Left ventricle myocardium inferior (tissue), 1 donor: Measurements from ENCODE around the gene HDAC9. TPM values are rescaled to one million over a fixed set of nuclear protein-coding genes. Genes with fewer than 3 reads are reported as not detected.

Experiments used
- DNase-seq: peaks from one replicate; pipeline ENCODE4 v3.0.0-alpha.2; 2020
- H3K27ac ChIP-seq: fragments of 200-600 bp; replicated peaks from 2 replicates; pipeline ENCODE4 v1.8.0; 2021
- H3K27me3 ChIP-seq: fragments of 200-600 bp; 2 replicates; pipeline ENCODE4 v1.8.0; 2021; ENCODE audit warnings: low read depth
- H3K36me3 ChIP-seq: fragments of 200-600 bp; 2 replicates; pipeline ENCODE4 v1.8.0; 2021
- H3K4me1 ChIP-seq: fragments of 200-600 bp; 2 replicates; pipeline ENCODE4 v1.8.0; 2021
- H3K4me3 ChIP-seq: fragments of 200-600 bp; 2 replicates; pipeline ENCODE4 v1.8.0; 2021; ENCODE audit warnings: mild to moderate bottlenecking, moderate library complexity
- H3K9me3 ChIP-seq: fragments of 200-600 bp; replicated peaks from 2 replicates; pipeline ENCODE4 v1.8.0; 2021
- intact Hi-C: fragments of 100-400 bp; cut with micrococcal nuclease; formaldehyde crosslinking; loops from one replicate; pipeline ENCODE4 v1.11.0; 2022
- total RNA-seq: library from RNA; stranded (reverse); fragmentation: NEBNext Ultra II Directional; extraction: Animal tissue kit (Norgen Biotek cat#: 25700); gene quantifications from one replicate; pipeline ENCODE4 v1.2.1, GENCODE V29; 2021
- TF ChIP-seq, protein P1 (sequence below): fragments of 200-600 bp; IDR thresholded peaks from 2 replicates; pipeline ENCODE4 v1.8.0; 2021; ENCODE audit warnings: antibody characterized with exemption, mild to moderate bottlenecking, borderline replicate concordance
- donor health status: DM: no; HTN: yes; CAD: no; lungs with severe emphysema.

The HDAC9 gene
- total RNA-seq, 1 donor from 2014 or later = 39.6 TPM

DNA sequence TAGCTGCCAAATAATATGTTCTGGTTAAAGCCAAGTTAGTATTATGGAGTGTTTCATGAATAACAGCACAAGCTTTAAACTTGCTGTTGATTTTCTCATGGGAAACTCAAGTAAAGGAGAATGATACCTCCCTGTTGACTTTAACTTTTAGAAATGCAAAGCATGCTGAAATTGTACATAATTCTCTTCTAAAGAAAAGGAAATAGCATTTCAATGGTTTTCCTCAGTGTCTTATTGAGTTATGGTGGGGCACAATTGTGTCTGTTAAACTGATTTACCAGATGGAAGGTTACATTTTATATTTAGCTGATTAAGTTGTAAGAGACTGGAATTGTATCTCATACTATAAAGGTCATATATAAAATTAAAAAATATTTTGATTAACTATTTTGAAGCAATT is 119.3 kb downstream of the HDAC9 start:
- Histone ChIP-seq H3K4me3 (no peak overlapping the region), H3K4me1 (peaks cover 11% of the 10 kb centered on the region), H3K9me3 (no peaks in the 10 kb centered on the region), H3K27me3 (no peaks in the 10 kb centered on the region), H3K36me3 (peaks cover 7% of the 10 kb centered on the region), H3K27ac (no peak overlapping the region)
- TF ChIP-seq, protein P1, sequence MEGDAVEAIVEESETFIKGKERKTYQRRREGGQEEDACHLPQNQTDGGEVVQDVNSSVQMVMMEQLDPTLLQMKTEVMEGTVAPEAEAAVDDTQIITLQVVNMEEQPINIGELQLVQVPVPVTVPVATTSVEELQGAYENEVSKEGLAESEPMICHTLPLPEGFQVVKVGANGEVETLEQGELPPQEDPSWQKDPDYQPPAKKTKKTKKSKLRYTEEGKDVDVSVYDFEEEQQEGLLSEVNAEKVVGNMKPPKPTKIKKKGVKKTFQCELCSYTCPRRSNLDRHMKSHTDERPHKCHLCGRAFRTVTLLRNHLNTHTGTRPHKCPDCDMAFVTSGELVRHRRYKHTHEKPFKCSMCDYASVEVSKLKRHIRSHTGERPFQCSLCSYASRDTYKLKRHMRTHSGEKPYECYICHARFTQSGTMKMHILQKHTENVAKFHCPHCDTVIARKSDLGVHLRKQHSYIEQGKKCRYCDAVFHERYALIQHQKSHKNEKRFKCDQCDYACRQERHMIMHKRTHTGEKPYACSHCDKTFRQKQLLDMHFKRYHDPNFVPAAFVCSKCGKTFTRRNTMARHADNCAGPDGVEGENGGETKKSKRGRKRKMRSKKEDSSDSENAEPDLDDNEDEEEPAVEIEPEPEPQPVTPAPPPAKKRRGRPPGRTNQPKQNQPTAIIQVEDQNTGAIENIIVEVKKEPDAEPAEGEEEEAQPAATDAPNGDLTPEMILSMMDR = no peak
- intact Hi-C loops = no loop called here
- no peak for DNase-seq

DNA sequence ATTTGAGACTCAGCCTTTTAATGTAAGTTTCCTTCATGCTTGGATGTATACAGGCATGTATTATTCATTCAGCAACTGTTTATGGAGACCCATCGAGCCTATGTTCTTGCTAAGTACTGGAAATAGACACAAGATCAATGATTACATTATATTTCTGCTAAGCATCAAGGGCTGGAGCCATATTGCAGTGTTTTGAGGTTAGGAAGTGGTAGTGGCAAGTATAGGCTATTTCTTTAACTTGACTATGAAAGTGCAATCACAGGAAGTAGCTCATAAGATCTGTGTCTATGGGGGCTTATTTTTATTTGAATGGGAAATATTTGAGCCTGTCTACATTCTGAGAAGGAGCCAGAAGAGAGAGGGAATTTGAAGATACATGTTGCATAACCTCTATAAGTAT is 123.8 kb downstream of the HDAC9 start:
- H3K4me1 ChIP-seq = peaks cover 11% of the 10 kb centered on the region
- no peak overlapping the region for H3K4me3 ChIP-seq
- H3K27me3 ChIP-seq = no peaks in the 10 kb centered on the region
- TF ChIP-seq, protein P1 = no peak
- H3K9me3 ChIP-seq = no peaks in the 10 kb centered on the region
- H3K27ac ChIP-seq = no peak overlapping the region
- DNase-seq = no peak
- intact Hi-C loops = no loop called here
- H3K36me3 ChIP-seq = peaks cover 12% of the 10 kb centered on the region

DNA sequence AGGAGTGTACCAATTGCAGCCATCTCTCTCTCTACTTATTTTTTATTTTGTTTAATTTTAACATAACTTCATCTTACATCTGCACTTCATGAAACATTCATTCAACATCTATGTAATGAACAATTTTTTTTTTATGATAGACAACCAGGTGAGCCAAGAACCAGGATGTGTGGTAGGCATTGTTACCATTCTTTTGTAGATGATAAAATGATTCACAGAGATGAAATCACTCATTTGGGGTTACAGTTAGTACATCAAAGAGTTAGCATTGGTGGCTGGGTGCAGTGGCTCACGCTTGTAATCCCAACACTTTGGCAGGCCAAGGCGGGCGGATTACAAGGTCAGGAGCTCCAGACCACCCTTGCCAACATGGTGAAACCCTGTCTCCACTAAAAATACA is 127.8 kb downstream of the HDAC9 start:
- intact Hi-C loops = no loop called here
- Histone ChIP-seq H3K27me3 (no peaks in the 10 kb centered on the region), H3K9me3 (no peaks in the 10 kb centered on the region), H3K27ac (no peak overlapping the region), H3K4me3 (no peak overlapping the region), H3K36me3 (peaks cover 12% of the 10 kb centered on the region), H3K4me1 (no peaks in the 10 kb centered on the region)
- DNase-seq = no peak
- TF ChIP-seq, protein P1 = no peak

DNA sequence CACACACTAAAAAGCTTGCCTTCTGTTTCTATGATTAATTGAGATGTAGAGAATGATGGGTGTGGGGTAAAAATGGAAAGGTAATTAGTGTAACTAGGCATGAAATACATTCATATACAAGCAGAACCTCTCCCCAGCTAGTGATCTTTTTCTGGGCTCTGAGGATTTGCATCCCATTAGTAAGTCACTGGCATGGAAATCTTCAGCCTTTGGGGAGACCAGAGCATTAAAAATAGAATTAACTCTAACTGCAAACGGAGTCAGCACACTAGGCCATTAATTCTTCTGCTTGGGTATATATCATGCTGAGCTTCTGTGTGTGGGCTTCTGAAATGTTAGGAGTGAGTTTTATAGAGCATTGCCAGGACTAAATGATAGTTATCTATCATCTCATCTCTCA is 128.9 kb downstream of the HDAC9 start:
- Histone ChIP-seq H3K27me3 (no peaks in the 10 kb centered on the region), H3K36me3 (peaks cover 15% of the 10 kb centered on the region), H3K27ac (no peak overlapping the region), H3K4me1 (no peaks in the 10 kb centered on the region), H3K4me3 (no peak overlapping the region), H3K9me3 (no peaks in the 10 kb centered on the region)
- TF ChIP-seq, protein P1 = no peak
- no peak for DNase-seq
- intact Hi-C loops = no loop called here

DNA sequence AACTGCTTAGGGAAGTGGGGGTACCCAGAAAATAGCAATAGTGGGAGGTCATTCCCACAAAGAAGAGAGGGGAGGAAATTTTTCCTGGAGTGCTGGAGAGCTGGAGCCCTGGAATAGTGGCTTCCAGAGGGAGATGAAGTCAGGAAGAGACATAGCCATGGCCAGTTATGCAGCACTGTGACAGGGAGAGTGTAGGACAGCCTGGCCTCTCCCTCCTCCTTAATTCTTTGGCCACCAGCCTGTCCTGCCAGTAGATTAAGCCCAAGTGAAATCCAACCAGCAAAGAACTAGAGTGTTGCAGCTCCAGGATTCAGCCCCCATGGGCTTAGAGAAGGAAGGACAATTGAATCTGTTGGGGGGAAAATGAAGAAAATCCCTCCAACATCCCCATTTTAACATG is 130.5 kb downstream of the HDAC9 start:
- no peaks in the 10 kb centered on the region for H3K9me3 ChIP-seq
- no peak overlapping the region for H3K27ac ChIP-seq
- intact Hi-C loops = no loop called here
- H3K4me3 ChIP-seq = no peak overlapping the region
- TF ChIP-seq, protein P1 = no peak
- no peaks in the 10 kb centered on the region for H3K4me1 ChIP-seq
- no peaks in the 10 kb centered on the region for H3K27me3 ChIP-seq
- no peak for DNase-seq
- H3K36me3 ChIP-seq = peaks cover 11% of the 10 kb centered on the region

DNA sequence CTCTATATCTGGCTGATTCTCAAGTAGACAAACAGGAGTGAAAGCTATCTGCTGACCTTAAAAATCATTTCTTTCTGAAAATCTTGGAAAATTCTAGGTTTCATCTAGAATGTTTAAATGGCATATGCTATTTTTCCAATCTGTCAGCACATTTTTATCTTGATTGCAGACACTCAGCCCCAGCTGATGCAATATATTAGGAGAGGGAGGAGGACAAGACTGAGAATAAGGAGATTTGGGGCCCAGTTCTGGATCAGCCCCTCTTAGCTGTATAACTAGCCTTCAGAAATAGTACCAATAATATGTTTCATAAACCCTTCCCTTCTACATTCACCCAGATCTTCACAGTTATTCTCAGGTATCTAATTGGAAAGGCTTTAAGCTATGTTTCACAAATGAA is 131.2 kb downstream of the HDAC9 start:
- DNase-seq = no peak
- TF ChIP-seq, protein P1 = no peak
- intact Hi-C loops = no loop called here
- Histone ChIP-seq H3K9me3 (no peaks in the 10 kb centered on the region), H3K36me3 (peaks cover 11% of the 10 kb centered on the region), H3K4me1 (no peaks in the 10 kb centered on the region), H3K27ac (no peak overlapping the region), H3K27me3 (no peaks in the 10 kb centered on the region), H3K4me3 (no peak overlapping the region)
